Karpas-422 (cell line): Measurements from ENCODE around the gene DYSF. TPM values are rescaled to one million over a fixed set of nuclear protein-coding genes. Genes with fewer than 3 reads are reported as not detected.
A peak's percentile ranks its signal among the peaks of the same experiment; 100 is the strongest.

Source experiments
- DNase-seq: peaks from one replicate; pipeline ENCODE4 v3.0.0-alpha.2; 2015
- H2AFZ ChIP-seq: fragments of 200-600 bp; sonication (generic); 2 replicates; pipeline ENCODE4 v1.6.1; 2014; ENCODE audit warnings: antibody characterized with exemption, low read length, mixed read lengths
- H3K27ac ChIP-seq: fragments of 200-600 bp; sonication (generic); 2 replicates; pipeline ENCODE4 v1.5.1; 2014; ENCODE audit warnings: mild to moderate bottlenecking, low read length, moderate library complexity
- H3K27me3 ChIP-seq: fragments of 200-600 bp; sonication (generic); 2 replicates; pipeline ENCODE4 v1.6.1; 2014; ENCODE audit warnings: low read length, mixed read lengths
- H3K36me3 ChIP-seq: fragments of 200-600 bp; sonication (generic); 2 replicates; pipeline ENCODE4 v1.6.1; 2014; ENCODE audit warnings: low read length, mixed read lengths; ENCODE audit not compliant: insufficient read depth
- H3K4me1 ChIP-seq: fragments of 200-600 bp; sonication (generic); 2 replicates; pipeline ENCODE4 v1.6.1; 2014; ENCODE audit warnings: mild to moderate bottlenecking, low read length, mixed read lengths
- H3K4me2 ChIP-seq: fragments of 200-600 bp; sonication (generic); 2 replicates; pipeline ENCODE4 v1.6.1; 2014; ENCODE audit warnings: low read length, low read depth, mild to moderate bottlenecking; ENCODE audit not compliant: poor library complexity, severe bottlenecking
- H3K4me3 ChIP-seq: fragments of 200-600 bp; sonication (generic); 2 replicates; pipeline ENCODE4 v1.5.1; 2014; ENCODE audit warnings: mild to moderate bottlenecking, antibody characterized with exemption, low read length, mixed read lengths
- H3K79me2 ChIP-seq: fragments of 200-600 bp; sonication (generic); 2 replicates; pipeline ENCODE4 v1.6.1; 2014; ENCODE audit warnings: mild to moderate bottlenecking, low read length, mixed read lengths
- H3K9ac ChIP-seq: fragments of 200-600 bp; sonication (generic); 2 replicates; pipeline ENCODE4 v1.6.0; 2014; ENCODE audit warnings: low read length
- H3K9me2 ChIP-seq: fragments of 200-600 bp; sonication (generic), shearing (Covaris generic); replicated peaks from 2 replicates; pipeline ENCODE4 v1.6.0; 2014; ENCODE audit warnings: mild to moderate bottlenecking, low read length, moderate library complexity; ENCODE audit not compliant: insufficient read depth
- H3K9me3 ChIP-seq: fragments of 300-700, 200-600 bp; sonication (generic); 2 replicates; pipeline ENCODE4 v1.6.1; 2014; ENCODE audit warnings: low read length, mixed read lengths
- H4K20me1 ChIP-seq: fragments of 200-600 bp; sonication (generic); 2 replicates; pipeline ENCODE4 v1.6.1; 2014; ENCODE audit warnings: mild to moderate bottlenecking, antibody characterized with exemption, low read length, low read depth; ENCODE audit not compliant: insufficient read depth
- total RNA-seq: library from RNA; depleted of rRNA; stranded (reverse); fragments of >200 nt; shearing (Covaris generic); gene quantifications from 2 replicates; pipeline ENCODE4 v1.2.3, GENCODE V29; 2014; ENCODE audit warnings: low replicate concordance

The DYSF gene
- total RNA-seq, 1 experiment from 2014 or later, result not detected

- Histone ChIP-seq H3K4me2 (no peak overlapping the region), H3K9me3 (no peaks in the 10 kb centered on the region), H3K9ac (no peak overlapping the region), H3K79me2 (no peaks in the 10 kb centered on the region), H2AFZ (no peak overlapping the region), H4K20me1 (no peaks in the 10 kb centered on the region), H3K9me2 (no peaks in the 10 kb centered on the region), H3K27ac (no peak overlapping the region), H3K27me3 (no peaks in the 10 kb centered on the region), H3K4me3 (no peak overlapping the region), H3K36me3 (no peaks in the 10 kb centered on the region), H3K4me1 (no peaks in the 10 kb centered on the region)
- DNase-seq, result no peak
Measured at GRCh38 chr2:71505086-71505769, 51.9 kb downstream of the DYSF start.

- H3K27me3 ChIP-seq, result no peaks in the 10 kb centered on the region
- no peak overlapping the region for H3K27ac ChIP-seq
- no peak overlapping the region for H2AFZ ChIP-seq
- no peak overlapping the region for H3K4me3 ChIP-seq
- H4K20me1 ChIP-seq, result no peaks in the 10 kb centered on the region
- H3K9me2 ChIP-seq, result no peaks in the 10 kb centered on the region
- H3K9ac ChIP-seq, result no peak overlapping the region
- no peaks in the 10 kb centered on the region for H3K9me3 ChIP-seq
- H3K4me2 ChIP-seq, result no peak overlapping the region
- no peaks in the 10 kb centered on the region for H3K79me2 ChIP-seq
- DNase-seq, result no peak
- H3K36me3 ChIP-seq, result no peaks in the 10 kb centered on the region
- H3K4me1 ChIP-seq, result no peaks in the 10 kb centered on the region
Measured at GRCh38 chr2:71505770-71506140, 52.4 kb downstream of the DYSF start.

GRCh38 chr2:71506222-71507153 lies 53.1 kb downstream of the DYSF start:
- Histone ChIP-seq H3K9ac (no peak overlapping the region), H3K9me2 (no peaks in the 10 kb centered on the region), H4K20me1 (no peaks in the 10 kb centered on the region)

DNA sequence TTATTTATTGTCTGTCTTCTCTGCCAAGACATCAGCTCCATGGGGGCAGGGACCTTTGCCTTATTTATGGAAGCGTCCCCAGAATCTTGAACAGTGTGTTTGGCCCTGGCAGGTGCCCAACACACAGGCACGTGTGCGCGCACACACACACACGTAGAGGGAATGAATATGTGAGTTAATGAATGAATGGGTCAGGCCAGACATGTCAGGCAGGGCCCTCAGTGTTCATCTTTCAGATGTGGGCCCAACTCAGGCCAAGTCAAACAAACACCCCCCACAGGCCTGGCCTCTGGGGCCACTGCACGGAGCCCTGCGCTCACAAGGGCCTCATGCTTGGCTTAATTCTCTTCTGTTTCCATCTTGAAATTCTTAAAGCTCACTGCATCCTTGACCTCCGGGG lies 54.1 kb downstream of the DYSF start:
- Histone ChIP-seq H3K9me3 (no peaks in the 10 kb centered on the region), H4K20me1 (no peaks in the 10 kb centered on the region), H2AFZ (no peak overlapping the region), H3K9ac (no peak overlapping the region), H3K4me2 (no peak overlapping the region), H3K36me3 (no peaks in the 10 kb centered on the region), H3K4me3 (no peak overlapping the region), H3K27me3 (no peaks in the 10 kb centered on the region), H3K27ac (no peak overlapping the region), H3K4me1 (no peaks in the 10 kb centered on the region), H3K79me2 (no peaks in the 10 kb centered on the region), H3K9me2 (no peaks in the 10 kb centered on the region)
- no peak for DNase-seq

More at GRCh38 chr2:71506222-71507153, 53.1 kb downstream of the DYSF start:
- Histone ChIP-seq H3K27me3 (no peaks in the 10 kb centered on the region), H3K27ac (no peak overlapping the region), H3K4me3 (no peak overlapping the region), H3K79me2 (no peaks in the 10 kb centered on the region), H3K36me3 (no peaks in the 10 kb centered on the region), H3K4me2 (no peak overlapping the region), H2AFZ (no peak overlapping the region), H3K4me1 (no peaks in the 10 kb centered on the region), H3K9me3 (no peaks in the 10 kb centered on the region)
- no peak for DNase-seq

- Histone ChIP-seq H3K9ac (no peak overlapping the region), H2AFZ (no peak overlapping the region), H3K27ac (no peak overlapping the region), H3K79me2 (no peaks in the 10 kb centered on the region), H3K4me2 (no peak overlapping the region), H3K4me3 (no peak overlapping the region), H3K4me1 (no peaks in the 10 kb centered on the region), H3K9me2 (no peaks in the 10 kb centered on the region), H3K27me3 (no peaks in the 10 kb centered on the region), H3K36me3 (no peaks in the 10 kb centered on the region), H3K9me3 (no peaks in the 10 kb centered on the region), H4K20me1 (no peaks in the 10 kb centered on the region)
- peak; percentile 89 for DNase-seq
Measured at GRCh38 chr2:71510196-71510807, 56.9 kb downstream of the DYSF start.

DNA sequence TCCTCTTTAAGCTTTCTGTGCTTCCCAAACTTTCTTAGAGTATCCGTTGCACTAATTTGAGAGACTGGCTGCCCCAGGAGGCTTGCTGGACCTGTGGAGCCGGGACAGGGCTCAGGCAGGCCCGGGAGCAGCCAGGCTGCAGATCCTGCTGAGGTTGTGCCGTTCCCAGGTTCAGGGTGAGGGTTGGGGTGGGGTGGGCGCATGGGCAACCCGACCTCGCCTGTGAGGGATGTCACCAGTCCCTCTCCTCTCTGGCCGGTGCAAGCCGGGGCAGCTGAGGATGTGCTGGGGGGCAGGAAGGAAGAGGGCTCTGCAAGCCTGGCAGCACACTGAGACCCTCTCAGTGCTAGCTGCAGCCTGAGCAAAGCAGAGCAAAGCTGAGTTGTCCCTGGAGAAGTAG lies 57.6 kb downstream of the DYSF start:
- Histone ChIP-seq H3K4me2 (no peak overlapping the region), H2AFZ (no peak overlapping the region), H3K4me3 (no peak overlapping the region), H3K9ac (no peak overlapping the region), H3K27ac (no peak overlapping the region), H3K4me1 (no peaks in the 10 kb centered on the region), H3K9me3 (no peaks in the 10 kb centered on the region), H3K36me3 (no peaks in the 10 kb centered on the region), H3K27me3 (no peaks in the 10 kb centered on the region), H3K9me2 (no peaks in the 10 kb centered on the region), H3K79me2 (no peaks in the 10 kb centered on the region), H4K20me1 (no peaks in the 10 kb centered on the region)
- DNase-seq, result no peak

GRCh38 chr2:71511776-71512175 lies 58.4 kb downstream of the DYSF start:
- no peaks in the 10 kb centered on the region for H3K4me1 ChIP-seq
- no peak overlapping the region for H3K9ac ChIP-seq
- H3K4me3 ChIP-seq, result no peak overlapping the region
- H3K9me3 ChIP-seq, result no peaks in the 10 kb centered on the region
- no peaks in the 10 kb centered on the region for H3K79me2 ChIP-seq
- no peak overlapping the region for H3K27ac ChIP-seq
- DNase-seq, result no peak
- no peak overlapping the region for H3K4me2 ChIP-seq
- no peaks in the 10 kb centered on the region for H3K27me3 ChIP-seq
- H3K9me2 ChIP-seq, result no peaks in the 10 kb centered on the region
- no peaks in the 10 kb centered on the region for H4K20me1 ChIP-seq
- H2AFZ ChIP-seq, result no peak overlapping the region
- no peaks in the 10 kb centered on the region for H3K36me3 ChIP-seq

DNA sequence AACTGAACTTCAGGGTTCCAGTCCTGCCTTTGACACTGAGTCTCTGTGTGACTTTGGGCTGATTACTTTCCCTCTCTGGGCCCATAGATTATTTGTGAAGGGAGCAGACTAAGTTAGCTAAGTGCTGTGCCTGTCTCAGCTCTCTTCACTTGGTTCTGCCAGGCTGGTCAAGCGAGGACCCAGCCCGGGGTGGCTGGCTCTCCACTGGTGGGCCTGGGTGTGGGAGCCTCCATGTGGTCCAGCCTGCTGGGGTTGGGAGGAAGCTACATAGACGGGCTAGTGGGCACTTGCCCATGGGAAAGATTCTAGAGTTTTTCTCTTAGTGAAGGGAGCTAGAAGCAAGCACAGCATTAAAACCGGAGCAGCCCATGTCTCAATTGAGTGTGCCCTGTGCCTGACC lies 59.0 kb downstream of the DYSF start:
- H3K9ac ChIP-seq, result no peak overlapping the region
- H2AFZ ChIP-seq, result no peak overlapping the region
- H3K27ac ChIP-seq, result no peak overlapping the region
- H4K20me1 ChIP-seq, result no peaks in the 10 kb centered on the region
- H3K36me3 ChIP-seq, result no peaks in the 10 kb centered on the region
- no peaks in the 10 kb centered on the region for H3K79me2 ChIP-seq
- H3K4me3 ChIP-seq, result no peak overlapping the region
- no peaks in the 10 kb centered on the region for H3K27me3 ChIP-seq
- H3K9me3 ChIP-seq, result no peaks in the 10 kb centered on the region
- DNase-seq, result no peak
- no peak overlapping the region for H3K4me2 ChIP-seq
- H3K9me2 ChIP-seq, result no peaks in the 10 kb centered on the region
- no peaks in the 10 kb centered on the region for H3K4me1 ChIP-seq
